ENCODE results near the gene LRPPRC. TPM values are rescaled to one million over a fixed set of nuclear protein-coding genes. Genes with fewer than 3 reads are reported as not detected.

LRPPRC gene
- polyA plus RNA-seq, 1 of the 3 experiments (the other 2 are of a cell fraction) = 31.4 TPM

DNA sequence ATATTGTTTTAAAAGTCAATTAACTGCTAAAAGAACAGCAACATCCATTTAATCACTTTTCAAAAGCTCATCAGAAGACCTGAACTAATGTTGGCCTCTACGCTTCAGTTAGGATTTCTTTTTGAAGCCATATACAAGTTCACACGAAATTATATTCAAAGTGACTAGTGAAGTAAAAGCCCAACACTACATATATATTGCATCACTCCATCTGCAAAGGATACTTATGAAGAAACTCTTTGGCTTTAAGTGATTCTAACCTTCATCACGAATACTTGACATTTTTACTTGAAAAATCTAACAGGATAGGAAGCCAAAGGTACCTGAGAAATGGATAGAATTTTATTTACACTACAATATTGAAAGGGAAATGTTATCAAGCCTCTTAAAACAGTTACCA is 50.4 kb downstream of the LRPPRC start (continued):
- no peak for TF ChIP-seq TEAD4 (IDR thresholded peaks at IDR 0.05; ENCODE audit: borderline replicate concordance, insufficient read depth)

DNA sequence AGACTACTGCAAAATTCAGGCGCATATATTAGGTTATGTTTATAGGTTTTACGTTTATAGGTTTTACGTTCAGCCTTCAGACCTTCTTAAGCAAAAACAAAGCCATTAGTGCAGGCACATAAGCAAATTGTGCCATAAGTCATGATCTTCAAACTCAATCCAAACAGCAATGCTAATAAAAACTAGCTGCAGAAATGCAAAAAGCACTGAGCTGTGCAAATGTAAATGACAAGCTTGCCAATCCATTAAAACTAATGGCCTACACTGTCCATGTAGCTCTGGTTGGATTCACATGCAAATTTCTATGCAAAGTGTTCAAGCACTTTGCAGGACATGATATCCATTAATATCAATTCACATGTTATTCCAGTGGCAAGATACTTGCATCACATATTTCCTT is 50.9 kb downstream of the LRPPRC start:
- Histone ChIP-seq H3K4me2 (no peak overlapping the region), H3K79me2 (ENCODE audit: insufficient read depth) (no peaks in the 10 kb centered on the region), H4K20me1 (ENCODE audit: insufficient read depth) (no peaks in the 10 kb centered on the region), H3K4me1 (ENCODE audit: control insufficient read depth in 1 of 2, insufficient read depth in 2 of 2, low read depth in 1 of 2, low read length in 1 of 2) (peaks cover 0 to 47% of the 10 kb centered on the region in 2 experiments; a peak in 2 of 4 replicates), H2AFZ (ENCODE audit: low read depth) (no peak overlapping the region), H3K4me3 (ENCODE audit: low read depth in 2 of 2, low read length in 1 of 2) (no peak overlapping the region), H3K27me3 (ENCODE audit: insufficient read depth) (no peaks in the 10 kb centered on the region), H3K9ac (no peak overlapping the region), H3F3A (replicated peaks; ENCODE audit: insufficient read depth) (peaks cover 8% of the 10 kb centered on the region), H3K9me2 (no peaks in the 10 kb centered on the region), H3K27ac (ENCODE audit: low read depth in 2 of 2, low read length in 1 of 2) (peak overlapping the region in 1 of 2 experiments; percentile 95; a peak in 2 of 4 replicates), H3K9me3 (no peaks in the 10 kb centered on the region), H3K36me3 (replicated peaks in 1 of 2; ENCODE audit: control insufficient read depth in 1 of 2, insufficient read depth in 2 of 2, low read length in 1 of 2) (peaks cover 89 to 100% of the 10 kb centered on the region in 2 experiments)
- ChIA-PET POLR2A (no interaction called here), CTCF (interaction anchor here (0.6 to 10.8 kb wide), 7 partner anchors 14 to 601 kb away, joined by 3 to 77 read pairs (median 3); no protein-coding TSS in a partner anchor)
- no peak for DNase-seq
- WGBS (ENCODE audit: low lambda C conversion rate) = 97% methylated on average over 3 of the region's 3 CpGs
- TF ChIP-seq, protein P1, sequence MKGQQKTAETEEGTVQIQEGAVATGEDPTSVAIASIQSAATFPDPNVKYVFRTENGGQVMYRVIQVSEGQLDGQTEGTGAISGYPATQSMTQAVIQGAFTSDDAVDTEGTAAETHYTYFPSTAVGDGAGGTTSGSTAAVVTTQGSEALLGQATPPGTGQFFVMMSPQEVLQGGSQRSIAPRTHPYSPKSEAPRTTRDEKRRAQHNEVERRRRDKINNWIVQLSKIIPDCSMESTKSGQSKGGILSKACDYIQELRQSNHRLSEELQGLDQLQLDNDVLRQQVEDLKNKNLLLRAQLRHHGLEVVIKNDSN (IDR thresholded peaks at IDR 0.05; ENCODE audit: borderline replicate concordance, low read depth) = no peak
- no peak for TF ChIP-seq EP300 (IDR thresholded peaks at IDR 0.05; ENCODE audit: borderline replicate concordance in 1 of 2, low read depth in 1 of 2, low read length in 1 of 2)
- TF ChIP-seq, protein P2, sequence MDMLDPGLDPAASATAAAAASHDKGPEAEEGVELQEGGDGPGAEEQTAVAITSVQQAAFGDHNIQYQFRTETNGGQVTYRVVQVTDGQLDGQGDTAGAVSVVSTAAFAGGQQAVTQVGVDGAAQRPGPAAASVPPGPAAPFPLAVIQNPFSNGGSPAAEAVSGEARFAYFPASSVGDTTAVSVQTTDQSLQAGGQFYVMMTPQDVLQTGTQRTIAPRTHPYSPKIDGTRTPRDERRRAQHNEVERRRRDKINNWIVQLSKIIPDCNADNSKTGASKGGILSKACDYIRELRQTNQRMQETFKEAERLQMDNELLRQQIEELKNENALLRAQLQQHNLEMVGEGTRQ (IDR thresholded peaks at IDR 0.05; ENCODE audit: borderline replicate concordance, low read depth, low read length) = no peak
- no peak for TF ChIP-seq POLR2AphosphoS5 (IDR thresholded peaks at IDR 0.05; ENCODE audit: low read depth, low read length)
- no peak for TF ChIP-seq RFX5 (IDR thresholded peaks at IDR 0.05; ENCODE audit: low read length)
- no peak for TF ChIP-seq TCF12 (IDR thresholded peaks at IDR 0.05)
- TF ChIP-seq RCOR1 (IDR thresholded peaks at IDR 0.05; ENCODE audit: low read length) = no peak
- no peak for TF ChIP-seq IRF3 (IDR thresholded peaks at IDR 0.05; ENCODE audit: low read depth, low read length)
- no peak for TF ChIP-seq FOXM1 (IDR thresholded peaks at IDR 0.05; ENCODE audit: low read depth)
- no peak for TF ChIP-seq SIN3A (IDR thresholded peaks at IDR 0.05; ENCODE audit: borderline replicate concordance, low read depth, low read length)
- TF ChIP-seq MEF2A (IDR thresholded peaks at IDR 0.05; ENCODE audit: borderline replicate concordance, low read depth) = no peak
- no peak for TF ChIP-seq TAF1 (IDR thresholded peaks at IDR 0.05; ENCODE audit: borderline replicate concordance, low read depth, low read length)
- no peak for TF ChIP-seq ELF1 (IDR thresholded peaks at IDR 0.05)
- no peak for TF ChIP-seq GATA2 (CRISPR knock-in tag; IDR thresholded peaks at IDR 0.05)
- no peak for TF ChIP-seq GABPA (IDR thresholded peaks at IDR 0.05; ENCODE audit: low read depth)
- TF ChIP-seq RXRA (IDR thresholded peaks at IDR 0.05; ENCODE audit: borderline replicate concordance, low read depth) = no peak
- no peak for TF ChIP-seq PBX3 (IDR thresholded peaks at IDR 0.05)
- no peak for TF ChIP-seq FOXJ3 (CRISPR knock-in tag; IDR thresholded peaks at IDR 0.05)
- no peak for TF ChIP-seq NFIC (IDR thresholded peaks at IDR 0.05; ENCODE audit: borderline replicate concordance)
- no peak for TF ChIP-seq RAD21 (IDR thresholded peaks at IDR 0.05; ENCODE audit: low read length)

Measured in SK-N-SH (cell line).